ENCODE results near the gene EGFLAM.

GRCh38 chr5:38289457-38289856 is 31.1 kb downstream of the EGFLAM start:
- TF ChIP-seq POLR2A (IDR thresholded peaks at IDR 0.05) (no peak), CTCF (IDR thresholded peaks at IDR 0.05) (no peak)
